CD14-positive monocyte (primary cell): ENCODE results near the gene ZGRF1. TPM values are rescaled to one million over a fixed set of nuclear protein-coding genes. Genes with fewer than 3 reads are reported as not detected.

Experiments
- DNase-seq, 3 donors: peaks; one replicate each; pipeline ENCODE4 v3.0.0-alpha.2; 2011 to 2022
- H2AFZ ChIP-seq: 2 replicates; pipeline ENCODE4 v1.6.0; 2012; ENCODE audit warnings: mild to moderate bottlenecking, low read depth, low read length, inconsistent platforms; ENCODE audit not compliant: insufficient read depth, poor library complexity, severe bottlenecking
- H3K27ac ChIP-seq, 2 donors: 1 replicate in 1 of 2; 2 replicates in 1 of 2; pipeline ENCODE4 v1.5.1; 2012 to 2013; ENCODE audit warnings: low read length in 2 of 2, control low read depth in 1 of 2, inconsistent platforms in 1 of 2, low read depth in 1 of 2, mild to moderate bottlenecking in 1 of 2
- H3K27me3 ChIP-seq, 2 donors: one replicate each; pipeline versions ENCODE4 v1.6.0 to v1.6.1; 2011 to 2013; ENCODE audit warnings: low read length in 2 of 2; ENCODE audit not compliant: control insufficient read depth in 2 of 2, insufficient read depth in 2 of 2
- H3K36me3 ChIP-seq, 2 donors: replicated peaks in 1 of 2; 1 replicate in 1 of 2; 2 replicates in 1 of 2; pipeline versions ENCODE4 v1.5.1 to v1.6.1; 2012 to 2013; ENCODE audit warnings: low read length in 2 of 2, control low read depth in 1 of 2, inconsistent platforms in 1 of 2, mild to moderate bottlenecking in 1 of 2; ENCODE audit not compliant: insufficient read depth in 2 of 2, control insufficient read depth in 1 of 2
- H3K4me1 ChIP-seq, 2 donors: 1 replicate in 1 of 2; 2 replicates in 1 of 2; pipeline versions ENCODE4 v1.5.1 to v1.6.1; 2012 to 2013; ENCODE audit warnings: low read length in 2 of 2, control low read depth in 1 of 2, inconsistent platforms in 1 of 2, mild to moderate bottlenecking in 1 of 2, moderate library complexity in 1 of 2; ENCODE audit not compliant: insufficient read depth in 2 of 2, control insufficient read depth in 1 of 2
- H3K4me2 ChIP-seq: replicated peaks from 2 replicates; pipeline ENCODE3; 2012; ENCODE audit warnings: low read length, moderate library complexity, mild to moderate bottlenecking; ENCODE audit not compliant: poor library complexity, severe bottlenecking; ENCODE audit errors: extremely low read depth
- H3K4me3 ChIP-seq, 3 experiments: fragments of 200-600 bp in 1 of 3; sonication (generic) in 1 of 3; replicated peaks in 1 of 3; 1 replicate in 2 of 3; 2 replicates in 1 of 3; pipeline ENCODE4 v1.5.1; 2011 to 2013; ENCODE audit warnings: low read length in 3 of 3, mild to moderate bottlenecking in 3 of 3, control low read depth in 2 of 3, low read depth in 2 of 3, inconsistent platforms in 1 of 3, moderate library complexity in 1 of 3
- H3K79me2 ChIP-seq: 2 replicates; pipeline ENCODE4 v1.6.0; 2012; ENCODE audit warnings: mild to moderate bottlenecking, control low read depth, inconsistent platforms, low read length, moderate library complexity; ENCODE audit not compliant: insufficient read depth
- H3K9ac ChIP-seq: 2 replicates; pipeline ENCODE4 v1.6.0; 2017; ENCODE audit warnings: low read length, mild to moderate bottlenecking; ENCODE audit not compliant: insufficient read depth, poor library complexity, severe bottlenecking
- H3K9me3 ChIP-seq, 2 donors: replicated peaks in 1 of 2; 1 replicate in 1 of 2; 2 replicates in 1 of 2; pipeline versions ENCODE4 v1.5.1 to v1.6.1; 2012 to 2013; ENCODE audit warnings: low read length in 2 of 2, control low read depth in 1 of 2; ENCODE audit not compliant: control insufficient read depth in 1 of 2, insufficient read depth in 1 of 2
- H4K20me1 ChIP-seq: 2 replicates; pipeline ENCODE4 v1.6.0; 2012; ENCODE audit warnings: mild to moderate bottlenecking, low read length, control low read depth, moderate library complexity; ENCODE audit not compliant: insufficient read depth
- H3K27ac Mint-ChIP-seq, 7 donors: one replicate each; pipeline ENCODE4 v1.8.0; 2020; ENCODE audit warnings: mild to moderate bottlenecking in 7 of 7, mixed read lengths in 7 of 7, moderate library complexity in 6 of 7, inconsistent platforms in 2 of 7
- H3K27me3 Mint-ChIP-seq, 3 donors: one replicate each; pipeline ENCODE4 v1.8.0; 2021 to 2022; ENCODE audit warnings: low read depth in 3 of 3, mild to moderate bottlenecking in 3 of 3, mixed read lengths in 3 of 3, moderate library complexity in 3 of 3, inconsistent platforms in 1 of 3
- H3K36me3 Mint-ChIP-seq, 2 donors: one replicate each; pipeline ENCODE4 v1.8.0; 2020; ENCODE audit warnings: mixed read lengths in 2 of 2, inconsistent platforms in 1 of 2, mild to moderate bottlenecking in 1 of 2
- H3K4me1 Mint-ChIP-seq: one replicate; pipeline ENCODE4 v1.8.0; 2020; ENCODE audit warnings: mild to moderate bottlenecking, mixed read lengths
- H3K4me3 Mint-ChIP-seq, 2 donors: one replicate each; pipeline ENCODE4 v1.8.0; 2020; ENCODE audit warnings: mild to moderate bottlenecking in 2 of 2, mixed read lengths in 2 of 2, moderate library complexity in 1 of 2
- H3K9me3 Mint-ChIP-seq, 7 donors: one replicate each; pipeline ENCODE4 v1.8.0; 2020 to 2022; ENCODE audit warnings: mixed read lengths in 7 of 7, mild to moderate bottlenecking in 6 of 7, moderate library complexity in 6 of 7, inconsistent platforms in 2 of 7
- CTCF ChIP-seq: fragments of 200-600 bp; IDR thresholded peaks from one replicate; pipeline ENCODE4 v1.8.0; 2022; ENCODE audit warnings: antibody characterized with exemption, mild to moderate bottlenecking
- WGBS: methylation state at CpG from one replicate; pipeline ENCODE4 v1.1.5; 2013; ENCODE audit warnings: missing lambda C conversion rate; ENCODE audit not compliant: insufficient coverage; 5-methylcytosine and 5-hydroxymethylcytosine counted together
- intact Hi-C, 2 donors: fragments of 100-400 bp; cut with micrococcal nuclease; formaldehyde crosslinking; loops; one replicate each; pipeline versions ENCODE4 v1.15.0 to v1.15.1; 2023
- polyA plus RNA-seq, 3 donors: library from polyadenylated mRNA; depleted of rRNA in 1 of 3; unstranded in 2 of 3; stranded (reverse) in 1 of 3; fragments of 300-500 nt in 2 of 3; fragments of >200 nt in 1 of 3; fragmentation: Illumina TruSeq in 2 of 3; gene quantifications; 1 replicate in 2 of 3; 2 replicates in 1 of 3; pipeline ENCODE4 v1.2.3, GENCODE V29; 2012 to 2021

The ZGRF1 gene
- polyA plus RNA-seq, 3 donors, result 0.81 to 2.9 (median 0.81) TPM

DNA sequence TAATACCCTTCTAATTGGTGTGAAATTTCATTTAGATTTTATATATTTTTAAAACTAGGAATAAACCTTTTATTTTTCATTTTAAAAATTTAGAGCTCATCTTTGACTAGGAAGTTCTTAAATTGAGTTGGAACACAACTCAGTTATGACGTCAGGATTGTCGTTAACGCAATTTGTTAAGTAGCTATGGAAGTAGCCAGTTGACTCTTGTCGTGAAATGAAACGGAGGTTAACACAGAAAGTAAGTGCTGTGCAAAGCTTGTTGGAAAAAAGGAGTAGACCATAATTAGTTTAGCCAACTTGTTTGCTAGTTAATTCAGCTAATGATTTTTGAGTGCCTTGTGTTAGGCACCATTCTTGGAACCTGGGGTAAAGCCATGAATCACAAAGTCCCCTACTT, 18.6 kb upstream of the ZGRF1 start:
- Histone ChIP-seq H3K9ac (no peak overlapping the region), H3K27me3 (no peaks in the 10 kb centered on the region), H3K4me3 (no peak overlapping the region), H4K20me1 (no peaks in the 10 kb centered on the region), H3K27ac (no peak overlapping the region), H2AFZ (no peak overlapping the region), H3K36me3 (peaks cover 82 to 90% of the 10 kb centered on the region in 2 donors), H3K9me3 (no peaks in the 10 kb centered on the region), H3K4me2 (no peak overlapping the region), H3K4me1 (no peaks in the 10 kb centered on the region), H3K79me2 (no peaks in the 10 kb centered on the region)
- Mint-ChIP-seq H3K9me3 (no peaks in the 10 kb centered on the region), H3K4me3 (no peak overlapping the region), H3K27ac (no peak overlapping the region), H3K27me3 (no peaks in the 10 kb centered on the region), H3K4me1 (no peaks in the 10 kb centered on the region), H3K36me3 (peaks cover 73 to 85% of the 10 kb centered on the region in 2 donors)
- TF ChIP-seq CTCF, result no peak
- intact Hi-C loops, result no loop called here
- WGBS, result 97% methylated on average over 5 of the region's 5 CpGs
- DNase-seq, result no peak

- Histone ChIP-seq H3K4me1 (no peaks in the 10 kb centered on the region), H4K20me1 (no peaks in the 10 kb centered on the region), H3K4me3 (no peak overlapping the region), H3K9me3 (no peaks in the 10 kb centered on the region), H3K9ac (no peak overlapping the region), H3K27ac (no peak overlapping the region), H3K36me3 (peaks cover 92 to 100% of the 10 kb centered on the region in 2 donors), H2AFZ (no peak overlapping the region), H3K27me3 (no peaks in the 10 kb centered on the region), H3K79me2 (no peaks in the 10 kb centered on the region), H3K4me2 (no peak overlapping the region)
- Mint-ChIP-seq H3K36me3 (peaks cover 74 to 92% of the 10 kb centered on the region in 2 donors), H3K9me3 (no peaks in the 10 kb centered on the region), H3K27ac (no peak overlapping the region), H3K4me3 (no peak overlapping the region), H3K4me1 (no peaks in the 10 kb centered on the region), H3K27me3 (peaks cover 0 to under 1% (median 0%) of the 10 kb centered on the region in 3 donors)
- WGBS, result no CpG with 5 or more reads among the region's 1 CpG
- no peak for DNase-seq
- TF ChIP-seq CTCF, result no peak
- intact Hi-C loops, result no loop called here
Measured at GRCh38 chr4:112652216-112652615, 15.5 kb upstream of the ZGRF1 start.
